Measurements from ENCODE around the gene CADPS.

The CADPS gene

GRCh38 chr3:62686503-62687294 lies 188.5 kb downstream of the CADPS start:
- DNase-seq (ENCODE audit: low spot score) = no peak

- DNase-seq (ENCODE audit: low spot score) = no peak
Observed at GRCh38 chr3:62682826-62683225, 192.4 kb downstream of the CADPS start.

GRCh38 chr3:62679988-62680387 lies 195.2 kb downstream of the CADPS start:
- no peak for DNase-seq (ENCODE audit: low spot score)

GRCh38 chr3:62678841-62679240 lies 196.4 kb downstream of the CADPS start:
- DNase-seq (ENCODE audit: low spot score) = no peak

- no peak for DNase-seq (ENCODE audit: low spot score)
Observed at GRCh38 chr3:62677926-62678325, 197.3 kb downstream of the CADPS start.

- no peak for DNase-seq (ENCODE audit: low spot score)
Observed at GRCh38 chr3:62676689-62677271, 198.4 kb downstream of the CADPS start.

GRCh38 chr3:62675492-62675891 lies 199.7 kb downstream of the CADPS start:
- no peak for DNase-seq (ENCODE audit: low spot score)

GRCh38 chr3:62672988-62673313 lies 202.3 kb downstream of the CADPS start:
- DNase-seq (ENCODE audit: low spot score) = no peak

- DNase-seq (ENCODE audit: low spot score) = no peak
Observed at GRCh38 chr3:62672270-62672987, 202.8 kb downstream of the CADPS start.

- DNase-seq (ENCODE audit: low spot score) = no peak
Observed at GRCh38 chr3:62670351-62670750, 204.9 kb downstream of the CADPS start.

- DNase-seq (ENCODE audit: low spot score) = no peak
Observed at GRCh38 chr3:62669161-62669560, 206.1 kb downstream of the CADPS start.

- no peak for DNase-seq (ENCODE audit: low spot score)
Observed at GRCh38 chr3:62667714-62668113, 207.5 kb downstream of the CADPS start.

- peak; percentile 65 for DNase-seq (ENCODE audit: low spot score)
Observed at GRCh38 chr3:62665627-62666437, 209.4 kb downstream of the CADPS start.

GRCh38 chr3:62662677-62663076 lies 212.5 kb downstream of the CADPS start:
- no peak for DNase-seq (ENCODE audit: low spot score)

GRCh38 chr3:62659660-62660059 lies 215.6 kb downstream of the CADPS start:
- DNase-seq (ENCODE audit: low spot score) = no peak

- DNase-seq (ENCODE audit: low spot score) = no peak
Observed at GRCh38 chr3:62655691-62656063, 219.5 kb downstream of the CADPS start.

GRCh38 chr3:62655056-62655690 lies 220.0 kb downstream of the CADPS start:
- no peak for DNase-seq (ENCODE audit: low spot score)

GRCh38 chr3:62653796-62654195 lies 221.4 kb downstream of the CADPS start:
- no peak for DNase-seq (ENCODE audit: low spot score)

GRCh38 chr3:62647711-62648110 lies 227.5 kb downstream of the CADPS start:
- no peak for DNase-seq (ENCODE audit: low spot score)

- no peak for DNase-seq (ENCODE audit: low spot score)
Observed at GRCh38 chr3:62644493-62644892, 230.7 kb downstream of the CADPS start.

- no peak for DNase-seq (ENCODE audit: low spot score)
Observed at GRCh38 chr3:62638316-62638715, 236.9 kb downstream of the CADPS start.

GRCh38 chr3:62636235-62636826 lies 238.9 kb downstream of the CADPS start:
- DNase-seq (ENCODE audit: low spot score) = no peak
